ENCODE measurements around the gene TUBA8. TPM values are rescaled to one million over a fixed set of nuclear protein-coding genes. Genes with fewer than 3 reads are reported as not detected.
A peak's percentile ranks its signal among the peaks of the same experiment; 100 is the strongest.
"Not testable (repeated sequence)": the region's sequence is repeated elsewhere in the genome, so short reads cannot be mapped to it uniquely, and the experiment has no call there.

Gene TUBA8
- total RNA-seq, 2 experiments from 2014 or later, result 0.25 TPM; not detected in 1

DNA sequence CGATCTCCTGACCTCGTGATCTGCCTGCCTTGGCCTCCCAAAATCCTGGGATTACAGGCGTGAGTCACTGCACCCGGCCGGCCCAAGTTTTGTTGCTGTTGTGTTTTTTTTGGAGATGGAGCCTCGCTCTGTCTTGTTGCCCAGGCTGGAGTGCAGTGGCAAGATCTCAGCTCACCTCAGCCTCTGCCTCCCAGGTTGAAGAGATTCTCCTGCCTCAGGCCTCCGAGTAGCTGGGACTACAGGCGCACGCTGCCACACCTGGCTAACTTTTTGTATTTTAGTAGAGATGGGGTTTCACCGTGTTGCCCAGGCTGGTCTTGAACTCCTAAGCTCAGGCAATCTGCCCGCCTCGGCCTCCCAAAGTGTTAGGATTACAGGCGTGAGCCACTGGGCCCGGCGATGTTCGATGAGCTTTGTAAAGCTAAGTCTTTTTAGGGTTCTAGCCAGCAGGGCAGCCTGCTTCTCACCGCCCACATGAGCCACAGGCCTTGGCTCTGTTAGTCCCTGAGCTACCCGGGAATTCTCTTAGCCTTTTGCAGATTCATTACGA, 12.9 kb downstream of the TUBA8 start:
- DNase-seq; H3K4me1 Mint-ChIP-seq (ENCODE audit: low read depth); H3K9me3 Mint-ChIP-seq; H3K36me3 Mint-ChIP-seq (ENCODE audit: low read depth); intact Hi-C loops (cut with micrococcal nuclease); CTCF ChIA-PET; H3K4me3 Mint-ChIP-seq; H3K27me3 Mint-ChIP-seq (ENCODE audit: low read depth); H3K27ac Mint-ChIP-seq: not testable (repeated sequence)

DNA sequence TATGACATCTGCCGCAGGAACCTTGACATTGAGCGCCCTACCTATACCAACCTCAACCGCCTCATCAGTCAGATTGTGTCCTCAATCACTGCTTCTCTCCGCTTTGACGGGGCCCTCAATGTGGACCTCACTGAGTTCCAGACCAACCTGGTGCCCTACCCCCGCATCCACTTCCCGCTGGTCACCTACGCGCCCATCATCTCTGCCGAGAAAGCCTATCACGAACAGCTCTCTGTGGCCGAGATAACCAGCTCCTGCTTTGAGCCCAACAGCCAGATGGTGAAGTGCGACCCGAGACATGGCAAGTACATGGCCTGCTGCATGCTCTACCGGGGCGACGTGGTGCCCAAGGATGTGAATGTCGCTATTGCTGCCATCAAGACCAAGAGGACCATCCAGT, 16.0 kb downstream of the TUBA8 start:
- intact Hi-C loops (cut with micrococcal nuclease), result no loop called here
- no peaks in the 10 kb centered on the region for H3K4me1 Mint-ChIP-seq (ENCODE audit: low read depth)
- no peak overlapping the region for H3K27ac Mint-ChIP-seq
- H3K27me3 Mint-ChIP-seq (ENCODE audit: low read depth), result no peaks in the 10 kb centered on the region
- no peak overlapping the region for H3K4me3 Mint-ChIP-seq
- H3K9me3 Mint-ChIP-seq, result no peaks in the 10 kb centered on the region
- DNase-seq, result no peak
- H3K36me3 Mint-ChIP-seq (ENCODE audit: low read depth), result peaks cover 6% of the 10 kb centered on the region
- CTCF ChIA-PET, result interaction anchor here (1.4 kb wide), 1 partner anchor 50 kb away, joined by 4 read pairs; no protein-coding TSS in a partner anchor

DNA sequence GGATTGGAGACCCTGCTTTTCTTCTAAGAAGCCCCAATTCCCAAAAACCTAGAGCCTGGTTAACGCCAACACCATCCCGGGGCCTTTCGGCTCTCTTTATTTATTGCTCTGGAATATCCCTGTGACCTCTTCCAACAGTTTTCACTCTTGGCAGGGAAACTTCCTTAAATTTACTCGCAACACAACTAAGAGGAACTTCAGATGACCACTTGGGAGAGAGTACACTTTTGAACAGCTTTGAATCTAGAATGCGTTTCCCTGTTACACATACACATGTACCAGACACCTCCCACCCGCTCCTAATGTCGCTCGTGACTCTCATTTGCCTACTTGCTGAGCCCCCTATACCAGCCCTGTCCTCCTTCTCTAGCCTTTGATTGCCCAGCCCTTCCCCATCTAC, 19.4 kb downstream of the TUBA8 start:
- Mint-ChIP-seq H3K4me1 (ENCODE audit: low read depth) (no peaks in the 10 kb centered on the region), H3K27me3 (ENCODE audit: low read depth) (no peaks in the 10 kb centered on the region), H3K27ac (no peak overlapping the region), H3K9me3 (no peaks in the 10 kb centered on the region), H3K4me3 (no peak overlapping the region), H3K36me3 (ENCODE audit: low read depth) (peaks cover 6% of the 10 kb centered on the region)
- intact Hi-C loops (cut with micrococcal nuclease), result no loop called here
- DNase-seq, result no peak
- CTCF ChIA-PET, result no interaction called here

DNA sequence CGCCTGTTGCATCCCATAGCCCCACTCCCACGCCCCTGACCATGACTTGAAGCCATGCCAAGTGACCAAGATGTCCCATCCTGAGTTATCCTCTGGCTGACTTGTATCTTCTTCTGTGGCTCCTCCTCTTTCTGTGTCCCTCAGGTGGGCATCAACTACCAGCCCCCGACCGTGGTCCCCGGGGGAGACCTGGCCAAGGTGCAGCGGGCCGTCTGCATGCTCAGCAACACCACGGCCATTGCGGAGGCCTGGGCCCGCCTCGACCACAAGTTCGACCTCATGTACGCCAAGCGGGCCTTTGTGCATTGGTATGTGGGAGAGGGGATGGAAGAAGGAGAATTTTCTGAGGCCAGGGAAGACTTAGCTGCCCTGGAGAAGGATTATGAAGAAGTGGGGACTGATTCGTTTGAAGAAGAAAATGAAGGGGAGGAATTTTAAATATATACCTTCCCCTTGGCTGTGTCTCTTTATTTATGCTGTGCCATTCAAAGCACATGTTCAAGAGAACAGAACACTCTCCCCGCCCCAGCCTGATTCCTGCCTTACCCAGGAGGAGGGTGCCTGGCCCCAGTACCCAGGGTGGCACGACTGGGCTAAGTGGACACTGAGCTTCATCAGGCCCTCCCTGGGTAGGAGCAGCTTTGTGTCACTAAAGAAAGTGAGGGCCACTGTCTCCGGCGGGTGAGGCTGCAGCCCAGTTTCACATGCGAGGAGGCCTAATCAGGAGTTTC, 20.3 kb downstream of the TUBA8 start:
- Mint-ChIP-seq H3K9me3 (no peaks in the 10 kb centered on the region), H3K4me3 (no peak overlapping the region), H3K36me3 (ENCODE audit: low read depth) (peaks cover 6% of the 10 kb centered on the region), H3K4me1 (ENCODE audit: low read depth) (no peaks in the 10 kb centered on the region), H3K27ac (no peak overlapping the region), H3K27me3 (ENCODE audit: low read depth) (no peaks in the 10 kb centered on the region)
- intact Hi-C loops (cut with micrococcal nuclease), result no loop called here
- no peak for DNase-seq
- CTCF ChIA-PET, result no interaction called here

DNA sequence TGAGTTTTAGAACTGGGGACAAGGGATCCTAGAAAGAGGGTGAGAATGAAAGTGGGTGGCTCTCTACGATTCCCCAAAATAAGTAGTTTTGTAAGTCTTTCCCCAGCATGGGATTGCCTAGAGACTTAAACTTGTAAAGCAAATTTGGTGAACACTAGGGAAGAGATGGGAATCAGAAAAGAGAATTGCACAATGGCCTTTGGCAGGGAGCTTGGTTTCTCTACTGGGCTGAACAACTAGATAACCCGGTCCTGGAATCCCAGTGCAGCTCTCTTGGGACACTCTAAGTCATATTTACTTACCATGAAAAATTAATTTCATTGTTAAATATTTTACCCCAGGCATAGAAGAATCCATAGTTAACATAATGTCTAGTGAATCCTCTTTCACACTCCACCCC, 22.8 kb downstream of the TUBA8 start:
- H3K4me1 Mint-ChIP-seq (ENCODE audit: low read depth), result no peaks in the 10 kb centered on the region
- no peak overlapping the region for H3K4me3 Mint-ChIP-seq
- DNase-seq, result no peak
- no peak overlapping the region for H3K27ac Mint-ChIP-seq
- intact Hi-C loops (cut with micrococcal nuclease), result no loop called here
- no peaks in the 10 kb centered on the region for H3K27me3 Mint-ChIP-seq (ENCODE audit: low read depth)
- H3K9me3 Mint-ChIP-seq, result no peaks in the 10 kb centered on the region
- CTCF ChIA-PET, result no interaction called here
- H3K36me3 Mint-ChIP-seq (ENCODE audit: low read depth), result peaks cover 3% of the 10 kb centered on the region

DNA sequence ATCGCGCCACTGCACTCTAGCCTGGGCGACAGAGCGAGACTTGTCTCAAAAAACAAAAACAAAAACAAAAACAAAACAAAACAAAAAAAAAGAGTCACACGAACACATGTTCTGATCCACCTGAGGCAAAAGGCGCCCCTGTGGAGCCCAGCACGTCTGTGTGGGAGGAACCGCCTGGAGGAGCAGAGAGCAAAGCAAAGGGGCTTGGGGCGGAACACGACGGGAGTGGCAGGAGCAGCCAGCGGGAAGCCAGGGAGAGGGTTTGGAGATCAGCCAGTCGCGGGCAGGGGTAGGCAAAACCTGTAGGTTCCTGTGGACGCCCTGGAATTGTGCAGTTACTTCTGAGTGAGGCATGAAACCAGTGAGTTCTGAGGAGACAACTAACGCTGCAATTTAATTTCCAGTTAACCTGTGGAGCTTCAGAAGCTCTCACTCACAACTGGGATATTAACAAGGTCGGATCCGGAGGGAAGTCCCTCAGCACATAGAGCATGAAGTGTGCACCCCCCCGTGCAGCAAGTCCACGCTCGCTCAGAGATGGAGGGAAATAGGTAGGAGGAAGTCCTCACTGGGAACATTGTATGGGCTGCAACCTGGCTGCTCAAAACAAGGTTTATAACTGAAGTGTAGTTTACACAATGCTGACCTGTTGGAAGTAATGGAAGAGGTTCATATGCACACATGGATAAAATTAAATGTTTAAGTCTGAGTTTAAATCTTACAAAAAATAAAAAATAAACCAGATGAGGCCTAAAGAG, 26.1 kb downstream of the TUBA8 start:
- Mint-ChIP-seq H3K4me1 (ENCODE audit: low read depth) (no peaks in the 10 kb centered on the region), H3K27me3 (ENCODE audit: low read depth) (no peaks in the 10 kb centered on the region), H3K27ac (no peak overlapping the region), H3K36me3 (ENCODE audit: low read depth) (no peaks in the 10 kb centered on the region), H3K4me3 (no peak overlapping the region), H3K9me3 (no peaks in the 10 kb centered on the region)
- intact Hi-C loops (cut with micrococcal nuclease), result no loop called here
- CTCF ChIA-PET, result no interaction called here
- DNase-seq, result no peak

DNA sequence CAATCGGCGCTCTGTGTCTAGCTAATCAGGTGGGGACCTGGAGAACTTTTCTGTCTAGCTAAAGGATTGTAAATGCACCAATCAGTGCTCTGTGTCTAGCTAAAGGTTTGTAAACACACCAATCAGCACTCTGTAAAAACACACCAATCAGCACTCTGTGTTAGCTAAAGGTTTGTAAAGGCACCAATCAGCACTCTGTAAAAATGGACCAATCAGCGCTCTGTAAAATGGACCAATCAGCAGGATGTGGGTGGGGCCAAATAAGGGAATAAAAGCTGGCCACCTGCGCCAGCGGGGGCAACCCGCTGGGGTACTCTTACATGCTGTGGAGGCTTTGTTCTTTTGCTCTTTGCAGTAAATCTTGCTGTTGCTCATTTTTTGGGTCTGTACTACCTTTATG, 30.4 kb downstream of the TUBA8 start:
- intact Hi-C loops (cut with micrococcal nuclease); H3K9me3 Mint-ChIP-seq; H3K36me3 Mint-ChIP-seq (ENCODE audit: low read depth); H3K27ac Mint-ChIP-seq; DNase-seq; H3K4me3 Mint-ChIP-seq; H3K27me3 Mint-ChIP-seq (ENCODE audit: low read depth); CTCF ChIA-PET; H3K4me1 Mint-ChIP-seq (ENCODE audit: low read depth): not testable (repeated sequence)

DNA sequence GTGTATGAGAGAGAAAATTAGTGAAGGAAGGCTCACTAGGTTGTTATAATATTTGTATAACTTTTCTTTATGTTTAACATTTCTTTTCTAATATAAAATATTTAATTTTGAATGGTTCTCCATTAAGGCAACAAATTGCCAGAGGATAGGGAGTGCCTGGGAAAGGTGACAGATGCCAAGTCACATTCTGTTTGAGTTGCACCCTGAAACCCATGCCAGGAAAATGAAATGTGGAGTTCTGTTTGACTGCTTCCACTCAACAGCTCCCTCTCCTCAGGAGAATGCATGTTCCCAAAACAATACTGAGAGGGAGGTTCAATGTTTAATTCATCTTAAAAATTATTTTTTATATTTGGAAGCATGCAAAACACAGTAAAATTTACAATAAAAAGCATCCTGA, 33.5 kb downstream of the TUBA8 start:
- Mint-ChIP-seq H3K27me3 (ENCODE audit: low read depth) (no peaks in the 10 kb centered on the region), H3K4me1 (ENCODE audit: low read depth) (peaks cover 1% of the 10 kb centered on the region), H3K27ac (no peak overlapping the region), H3K9me3 (no peaks in the 10 kb centered on the region), H3K4me3 (no peak overlapping the region), H3K36me3 (ENCODE audit: low read depth) (peaks cover 2% of the 10 kb centered on the region)
- CTCF ChIA-PET, result no interaction called here
- intact Hi-C loops (cut with micrococcal nuclease), result no loop called here
- no peak for DNase-seq

DNA sequence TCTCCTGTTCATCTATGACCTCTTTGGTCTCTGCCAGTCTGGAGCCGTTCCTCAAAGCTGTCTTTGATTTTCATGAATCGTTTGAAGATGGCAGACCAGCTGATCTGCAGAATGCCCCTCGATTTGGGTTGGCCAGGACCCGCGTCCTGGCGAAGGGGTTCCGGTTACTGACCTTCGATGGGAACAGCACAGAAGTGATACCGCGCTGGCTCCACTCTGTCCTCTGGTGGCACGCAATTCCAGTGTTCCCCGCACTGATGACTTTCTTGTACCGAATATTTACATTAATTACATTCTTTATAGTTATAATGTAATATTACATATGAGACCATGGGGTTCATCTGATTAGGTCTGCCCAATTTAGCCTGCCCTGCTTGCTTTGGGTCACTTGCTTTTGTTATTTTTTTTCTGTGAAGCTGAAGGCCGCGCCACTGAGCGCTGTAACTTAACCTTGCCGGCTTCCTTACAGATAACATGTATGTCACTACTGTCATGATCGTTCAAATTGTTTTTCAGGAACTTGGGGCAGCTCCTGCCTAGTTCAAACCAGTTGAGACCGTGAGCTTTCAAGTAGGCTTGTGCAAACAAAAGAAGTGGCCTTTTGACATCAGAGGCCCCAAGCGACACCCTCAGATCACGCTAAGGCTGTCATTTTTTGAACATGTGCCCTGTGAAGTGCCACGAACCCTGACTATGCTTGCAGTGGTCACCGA, 35.2 kb downstream of the TUBA8 start:
- no peaks in the 10 kb centered on the region for H3K9me3 Mint-ChIP-seq
- H3K4me1 Mint-ChIP-seq (ENCODE audit: low read depth), result peaks cover 12% of the 10 kb centered on the region
- H3K27ac Mint-ChIP-seq, result no peak overlapping the region
- DNase-seq, result no peak
- no peak overlapping the region for H3K4me3 Mint-ChIP-seq
- peaks cover 2% of the 10 kb centered on the region for H3K36me3 Mint-ChIP-seq (ENCODE audit: low read depth)
- intact Hi-C loops (cut with micrococcal nuclease), result no loop called here
- CTCF ChIA-PET, result no interaction called here
- H3K27me3 Mint-ChIP-seq (ENCODE audit: low read depth), result no peaks in the 10 kb centered on the region

DNA sequence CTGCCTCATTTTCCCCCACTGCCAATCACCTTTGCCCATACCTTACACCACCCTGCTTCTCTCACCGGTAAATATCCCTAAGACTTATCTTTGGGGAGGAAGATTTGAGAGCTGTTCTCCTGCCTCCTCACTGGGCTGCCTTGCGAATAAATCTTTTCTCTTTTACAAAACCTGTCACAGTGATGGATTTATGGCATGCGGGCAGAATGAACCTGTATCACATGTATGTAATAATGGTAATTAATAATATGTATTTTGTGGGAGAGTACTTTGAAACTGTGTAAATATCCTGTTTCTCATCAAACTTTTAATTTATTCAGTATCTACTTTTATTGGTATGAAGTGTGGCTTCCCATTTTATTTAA, 35.8 kb downstream of the TUBA8 start:
- Mint-ChIP-seq H3K4me3 (no peak overlapping the region), H3K36me3 (ENCODE audit: low read depth) (peaks cover 2% of the 10 kb centered on the region), H3K9me3 (no peaks in the 10 kb centered on the region), H3K4me1 (ENCODE audit: low read depth) (peaks cover 16% of the 10 kb centered on the region), H3K27me3 (ENCODE audit: low read depth) (no peaks in the 10 kb centered on the region), H3K27ac (no peak overlapping the region)
- DNase-seq, result no peak
- intact Hi-C loops (cut with micrococcal nuclease), result no loop called here
- CTCF ChIA-PET, result no interaction called here

DNA sequence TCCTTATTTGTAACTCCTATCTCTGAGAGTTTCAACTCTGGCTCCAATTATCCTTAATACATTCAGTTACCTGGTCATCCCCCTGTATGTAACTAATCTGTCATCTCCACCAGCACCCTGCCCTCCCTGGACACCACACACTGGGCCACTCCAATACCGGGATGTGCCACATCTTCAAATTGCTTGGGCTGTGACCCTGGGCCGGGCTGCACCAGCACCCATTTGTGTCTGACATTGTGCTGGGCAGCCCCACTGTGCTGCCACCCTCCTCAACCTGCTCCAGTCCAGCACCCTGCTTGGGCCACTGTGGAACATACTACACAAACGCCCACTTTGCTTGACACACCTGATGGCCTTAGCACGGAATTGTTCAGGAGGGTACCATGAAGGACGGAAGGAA, 37.2 kb downstream of the TUBA8 start:
- Mint-ChIP-seq H3K27ac (no peak overlapping the region), H3K4me3 (no peak overlapping the region), H3K27me3 (ENCODE audit: low read depth) (no peaks in the 10 kb centered on the region), H3K36me3 (ENCODE audit: low read depth) (no peaks in the 10 kb centered on the region), H3K9me3 (no peaks in the 10 kb centered on the region), H3K4me1 (ENCODE audit: low read depth) (peaks cover 28% of the 10 kb centered on the region)
- intact Hi-C loops (cut with micrococcal nuclease), result no loop called here
- CTCF ChIA-PET, result interaction anchor here (0.6 kb wide), 1 partner anchor 21 kb away, joined by 3 read pairs; no protein-coding TSS in a partner anchor
- DNase-seq, result no peak

DNA sequence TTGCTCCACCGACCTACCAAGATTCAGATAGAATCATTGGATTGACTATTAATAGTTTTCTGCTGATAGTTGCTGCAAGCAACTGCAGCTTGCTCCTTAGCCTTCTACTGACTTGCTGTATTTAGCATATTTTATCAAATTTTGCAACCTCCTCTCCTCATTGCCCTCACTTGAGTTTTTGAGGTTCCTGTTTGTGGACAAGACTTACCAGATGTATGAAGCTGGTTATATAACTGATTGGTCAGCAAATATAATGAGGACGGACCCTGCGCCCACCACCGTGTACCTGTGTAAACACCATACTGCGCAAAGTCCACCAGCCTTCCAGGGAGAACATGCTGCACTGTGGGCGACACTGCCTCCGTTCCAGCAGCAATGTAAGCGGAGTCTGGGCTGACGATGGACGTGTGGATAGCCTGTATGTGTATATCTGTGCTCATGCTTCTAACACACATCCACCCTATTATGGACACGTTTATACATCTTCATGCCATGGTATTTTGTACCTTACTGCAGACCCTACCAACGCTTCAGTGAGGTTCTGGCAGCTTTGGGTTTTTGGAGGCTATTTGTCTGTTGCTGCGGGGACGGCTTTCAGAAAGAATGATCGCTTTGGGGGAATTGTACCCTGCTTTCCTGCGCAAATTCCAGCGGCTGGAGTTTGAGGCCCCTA, 37.8 kb downstream of the TUBA8 start:
- Mint-ChIP-seq H3K9me3 (no peaks in the 10 kb centered on the region), H3K27me3 (ENCODE audit: low read depth) (no peaks in the 10 kb centered on the region), H3K27ac (no peak overlapping the region), H3K36me3 (ENCODE audit: low read depth) (no peaks in the 10 kb centered on the region), H3K4me3 (peak overlapping the region; percentile 77), H3K4me1 (ENCODE audit: low read depth) (peaks cover 28% of the 10 kb centered on the region)
- intact Hi-C loops (cut with micrococcal nuclease), result no loop called here
- no peak for DNase-seq
- CTCF ChIA-PET, result interaction anchor here (0.6 to 1.9 kb wide), 2 partner anchors 20 to 72 kb away, joined by 3 to 17 read pairs; partner anchors contain the start of gene PEX26
